GM12864 (cell line): ENCODE results near the gene LMTK3.

Source experiments
- DNase-seq: peaks from one replicate; pipeline ENCODE4 v3.0.0-alpha.2; 2011; ENCODE audit warnings: low read depth
- H3K4me3 ChIP-seq: 2 replicates; pipeline ENCODE4 v1.5.1; 2011; ENCODE audit warnings: mild to moderate bottlenecking, low read depth, low read length, control low read depth
- TF ChIP-seq, protein P1 (sequence below): IDR thresholded peaks from 2 replicates; pipeline ENCODE4 v1.5.1; 2011; ENCODE audit warnings: low read depth, mild to moderate bottlenecking, moderate library complexity, low read length, control low read depth, inconsistent platforms; ENCODE audit errors: missing control alignments

The LMTK3 gene

DNA sequence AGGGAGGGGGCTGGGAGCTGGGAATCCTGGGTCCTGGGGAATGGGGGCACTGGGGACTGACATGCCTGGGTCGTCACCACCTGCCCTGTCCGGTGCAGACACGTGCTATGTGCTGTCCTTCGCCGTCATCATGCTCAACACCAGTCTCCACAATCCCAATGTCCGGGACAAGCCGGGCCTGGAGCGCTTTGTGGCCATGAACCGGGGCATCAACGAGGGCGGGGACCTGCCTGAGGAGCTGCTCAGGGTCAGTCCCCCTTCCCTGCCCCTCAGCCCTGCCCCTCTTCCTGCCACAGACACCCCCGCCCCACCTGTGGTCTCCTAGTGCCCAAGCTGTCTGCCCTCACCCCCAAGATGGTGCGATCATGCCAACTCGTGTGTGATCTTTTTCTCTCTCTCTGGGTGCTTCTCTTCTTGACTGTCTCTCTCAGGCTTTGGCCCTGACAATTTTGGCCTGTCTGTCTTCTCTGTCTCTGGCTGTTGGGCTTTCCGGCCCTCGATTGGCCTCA, 37.5 kb downstream of the LMTK3 start:
- no peak overlapping the region for H3K4me3 ChIP-seq
- TF ChIP-seq, protein P1, sequence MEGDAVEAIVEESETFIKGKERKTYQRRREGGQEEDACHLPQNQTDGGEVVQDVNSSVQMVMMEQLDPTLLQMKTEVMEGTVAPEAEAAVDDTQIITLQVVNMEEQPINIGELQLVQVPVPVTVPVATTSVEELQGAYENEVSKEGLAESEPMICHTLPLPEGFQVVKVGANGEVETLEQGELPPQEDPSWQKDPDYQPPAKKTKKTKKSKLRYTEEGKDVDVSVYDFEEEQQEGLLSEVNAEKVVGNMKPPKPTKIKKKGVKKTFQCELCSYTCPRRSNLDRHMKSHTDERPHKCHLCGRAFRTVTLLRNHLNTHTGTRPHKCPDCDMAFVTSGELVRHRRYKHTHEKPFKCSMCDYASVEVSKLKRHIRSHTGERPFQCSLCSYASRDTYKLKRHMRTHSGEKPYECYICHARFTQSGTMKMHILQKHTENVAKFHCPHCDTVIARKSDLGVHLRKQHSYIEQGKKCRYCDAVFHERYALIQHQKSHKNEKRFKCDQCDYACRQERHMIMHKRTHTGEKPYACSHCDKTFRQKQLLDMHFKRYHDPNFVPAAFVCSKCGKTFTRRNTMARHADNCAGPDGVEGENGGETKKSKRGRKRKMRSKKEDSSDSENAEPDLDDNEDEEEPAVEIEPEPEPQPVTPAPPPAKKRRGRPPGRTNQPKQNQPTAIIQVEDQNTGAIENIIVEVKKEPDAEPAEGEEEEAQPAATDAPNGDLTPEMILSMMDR, result no peak
- DNase-seq, result no peak

DNA sequence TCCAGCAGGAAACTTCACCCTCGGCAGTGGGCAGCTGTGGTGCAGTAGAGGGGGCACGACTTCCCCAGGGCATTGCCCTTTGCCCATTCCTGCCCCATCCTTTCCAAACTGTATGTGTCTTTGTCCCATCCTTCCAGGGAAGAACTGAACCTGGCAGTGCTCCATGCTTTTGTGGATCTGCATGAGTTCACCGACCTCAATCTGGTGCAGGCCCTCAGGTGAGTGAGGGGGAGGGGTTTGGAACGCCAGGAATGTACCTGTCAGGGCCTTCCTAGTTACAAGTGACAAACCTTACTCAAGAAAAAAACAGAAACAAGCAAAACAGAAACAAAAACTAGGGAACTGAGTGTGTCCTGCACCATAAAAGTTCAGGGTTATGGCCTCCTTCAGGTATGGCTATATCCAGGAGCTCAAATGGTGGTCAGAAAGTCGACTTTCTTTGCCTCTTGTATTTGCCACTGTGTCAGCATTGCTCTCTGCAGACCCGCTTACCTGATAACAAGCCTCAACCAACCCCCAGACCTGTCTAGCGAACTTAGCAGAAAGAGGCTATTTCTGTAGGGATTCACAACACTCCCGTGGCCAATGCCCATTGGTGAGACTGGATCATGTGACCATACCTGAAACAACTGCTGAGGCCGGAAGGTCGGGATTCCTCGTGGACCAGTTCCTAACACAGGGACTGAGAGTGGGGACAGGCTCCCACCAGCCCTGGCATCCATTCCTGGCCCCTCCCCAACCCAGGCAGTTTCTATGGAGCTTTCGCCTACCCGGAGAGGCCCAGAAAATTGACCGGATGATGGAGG, 38.3 kb downstream of the LMTK3 start:
- no peak for DNase-seq
- no peak overlapping the region for H3K4me3 ChIP-seq
- TF ChIP-seq, protein P1, result no peak

DNA sequence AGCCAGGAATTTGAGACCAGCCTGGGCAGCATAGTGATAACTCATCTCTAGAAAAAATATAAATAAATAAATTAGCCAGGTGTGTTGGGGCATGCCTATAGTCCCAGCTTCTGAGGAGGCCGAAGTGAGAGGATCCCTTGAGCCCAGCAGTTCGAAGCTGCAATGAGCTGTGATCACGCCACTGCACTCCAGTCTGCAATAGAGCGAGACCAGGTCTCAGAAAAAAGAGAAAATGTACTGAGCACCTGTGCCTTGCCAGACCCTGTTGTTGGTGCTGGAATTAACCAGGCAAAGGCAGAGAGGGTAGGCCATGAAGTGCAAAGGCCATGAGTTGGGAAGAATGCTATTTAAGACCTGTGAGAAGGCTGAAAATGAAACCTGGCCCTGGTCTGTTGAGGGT, 39.8 kb downstream of the LMTK3 start:
- no peak for DNase-seq
- TF ChIP-seq, protein P1, result no peak
- H3K4me3 ChIP-seq, result no peak overlapping the region

DNA sequence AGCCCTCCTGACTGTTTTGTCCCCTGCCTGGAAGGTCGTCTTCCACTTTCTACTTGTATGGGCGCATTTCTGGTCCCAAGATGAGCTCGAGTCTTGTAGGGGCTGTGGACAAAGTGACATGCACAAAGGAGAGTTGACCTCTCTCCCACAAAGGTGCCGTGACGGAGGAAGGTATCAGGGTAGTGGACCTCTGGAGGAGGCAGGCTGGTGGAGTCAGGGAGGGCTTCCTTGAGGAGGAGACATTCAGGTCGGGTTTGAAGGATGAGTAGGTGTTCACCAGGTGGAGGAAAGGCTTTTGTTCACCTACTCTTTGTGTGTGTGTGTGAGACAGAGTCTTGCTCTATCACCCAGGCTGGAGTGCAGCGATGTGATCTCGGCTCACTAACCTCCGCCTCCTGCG, 40.8 kb downstream of the LMTK3 start:
- no peak for DNase-seq
- no peak overlapping the region for H3K4me3 ChIP-seq
- TF ChIP-seq, protein P1, result no peak

DNA sequence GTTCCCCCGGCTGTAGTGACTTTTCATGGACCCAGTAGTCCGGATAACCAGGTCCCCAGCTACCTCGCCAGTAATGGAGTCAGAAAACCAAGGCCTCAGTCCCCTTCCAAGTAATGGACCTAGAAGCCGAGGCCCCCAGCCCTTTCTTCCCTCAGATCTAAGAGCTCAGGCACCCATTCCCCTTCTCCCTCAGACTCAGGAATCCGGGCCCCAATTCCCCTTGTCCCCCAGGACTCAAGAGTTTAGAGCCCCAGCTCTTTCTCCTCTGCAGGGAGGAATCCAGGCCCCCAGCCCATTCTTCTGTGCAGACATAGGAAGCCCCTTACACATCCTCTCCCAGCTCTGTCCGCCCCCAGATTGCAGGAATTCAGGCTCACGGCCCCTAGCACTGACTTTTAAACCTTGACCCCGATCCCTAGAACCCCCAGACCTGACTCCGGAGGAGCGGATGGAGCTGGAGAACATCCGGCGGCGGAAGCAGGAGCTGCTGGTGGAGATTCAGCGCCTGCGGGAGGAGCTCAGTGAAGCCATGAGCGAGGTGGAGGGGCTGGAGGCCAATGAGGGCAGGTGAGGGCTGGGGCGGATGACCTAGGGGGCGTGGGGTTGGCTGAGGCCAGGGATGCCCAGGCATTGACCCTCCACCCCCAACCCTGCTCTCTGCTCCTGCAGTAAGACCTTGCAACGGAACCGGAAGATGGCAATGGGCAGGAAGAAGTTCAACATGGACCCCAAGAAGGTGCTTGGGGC, 41.5 kb downstream of the LMTK3 start:
- TF ChIP-seq, protein P1, result no peak
- peak overlapping the region; percentile 91 for H3K4me3 ChIP-seq
- no peak for DNase-seq

DNA sequence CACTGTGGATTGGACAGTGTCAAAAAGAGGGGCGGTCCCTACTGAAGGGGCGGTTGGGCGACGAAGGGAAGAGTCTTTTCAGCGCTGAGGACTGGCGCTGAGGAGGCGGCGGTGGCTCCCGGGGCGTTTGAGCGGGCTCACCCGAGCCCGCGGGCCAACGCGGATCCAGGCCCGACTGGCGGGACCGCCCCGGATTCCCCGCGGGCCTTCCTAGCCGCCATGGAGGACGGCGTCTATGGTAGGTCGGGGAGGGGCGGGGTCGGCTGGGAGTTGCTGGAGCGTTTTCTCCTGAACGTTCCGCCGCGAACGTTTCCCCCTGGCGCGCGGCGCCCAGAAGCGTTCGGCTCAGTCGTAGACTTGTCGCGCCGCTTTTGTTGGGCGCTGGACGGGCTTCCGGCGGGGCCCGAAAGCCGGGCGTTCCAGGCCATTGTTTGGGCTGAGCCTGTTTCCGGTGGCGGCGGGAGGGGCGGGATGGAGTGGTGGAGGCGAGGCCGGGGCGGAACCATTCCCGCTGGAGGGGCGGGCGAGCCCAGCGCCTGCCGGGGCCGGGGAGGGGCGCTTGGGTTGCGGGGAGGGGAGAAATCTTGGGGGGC, 42.2 kb downstream of the LMTK3 start, which contains the start of gene CYTH2:
CYTH2 (plus strand) TSS at position 81 of the 593 bp plus-strand sequence; CDS start at position 220, 139 bp downstream.
- DNase-seq, result no peak
- H3K4me3 ChIP-seq, result peak within 1 kb of the TSS; percentile 91
- TF ChIP-seq, protein P1, result no peak
